H7 (cell line): Measurements from ENCODE around the gene TIMM17B. TPM values are rescaled to one million over a fixed set of nuclear protein-coding genes. Genes with fewer than 3 reads are reported as not detected.

Source experiments
- DNase-seq: peaks from one replicate; pipeline ENCODE4 v3.0.0; 2012
- H3K27me3 ChIP-seq: 2 replicates; pipeline ENCODE4 v1.6.0; 2011; ENCODE audit warnings: mild to moderate bottlenecking, low read length; ENCODE audit not compliant: control insufficient read depth, insufficient read depth
- H3K36me3 ChIP-seq: replicated peaks from 2 replicates; pipeline ENCODE4 v1.5.1; 2011; ENCODE audit warnings: low read length; ENCODE audit not compliant: control insufficient read depth, insufficient read depth
- H3K4me3 ChIP-seq: 2 replicates; pipeline ENCODE4 v1.5.1; 2011; ENCODE audit warnings: low read depth, mild to moderate bottlenecking, control low read depth, low read length, moderate library complexity; ENCODE audit not compliant: insufficient read depth
- total RNA-seq: library from RNA; depleted of rRNA; stranded (reverse); fragments of >200 nt; shearing (Covaris generic); gene quantifications from 2 replicates; pipeline ENCODE4 v1.2.3, GENCODE V29; 2014; rRNA removed

TIMM17B gene
- total RNA-seq = 129 and 157 TPM in 2 replicates

DNA sequence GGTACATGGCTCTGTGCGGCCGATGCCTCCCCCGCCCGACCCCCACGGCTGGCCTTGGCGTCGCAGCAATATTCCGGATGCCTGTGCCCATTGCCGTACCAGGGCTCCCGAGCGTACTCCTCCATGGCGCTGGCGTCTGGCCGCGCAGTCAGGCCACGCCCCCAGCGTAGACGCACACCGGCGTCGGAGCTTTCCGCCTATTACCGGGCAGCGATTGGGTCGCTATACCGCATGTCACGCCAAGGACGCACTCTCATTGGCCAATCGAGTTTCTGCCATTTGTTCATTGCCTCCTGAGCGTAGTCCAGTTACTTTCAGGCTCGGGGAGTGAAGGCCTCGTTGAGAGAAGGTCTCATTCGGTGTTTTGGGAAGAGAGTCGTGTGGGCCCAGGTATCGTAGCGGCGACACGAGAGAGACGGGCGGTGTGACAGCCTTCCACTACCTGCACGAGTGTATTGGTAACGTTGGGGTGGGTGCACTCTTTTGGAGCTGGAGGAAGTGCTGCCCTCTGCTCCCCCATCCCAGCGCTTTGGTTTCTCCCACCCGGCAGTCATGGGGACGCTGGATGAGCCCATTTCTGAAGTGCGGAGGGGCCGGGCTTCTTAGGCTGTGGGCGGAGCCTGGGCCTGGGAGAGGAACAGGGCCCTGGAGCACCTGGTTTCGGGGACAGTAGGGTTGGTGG is at the start of gene TIMM17B, which contains the start of gene PQBP1:
TIMM17B (minus strand) TSS at position 144 of the 682 bp plus-strand sequence; CDS start at position 125, 19 bp downstream.
PQBP1 (plus strand) TSS at position 306 of the 682 bp plus-strand sequence. CDS start 580 bp downstream, outside the sequence.
- peak; percentile 97 for DNase-seq
- Histone ChIP-seq H3K4me3 (peak within 1 kb of the TSS; percentile 87), H3K36me3 (peaks cover 5% of the 10 kb centered on the region), H3K27me3 (no peaks in the 10 kb centered on the region)

DNA sequence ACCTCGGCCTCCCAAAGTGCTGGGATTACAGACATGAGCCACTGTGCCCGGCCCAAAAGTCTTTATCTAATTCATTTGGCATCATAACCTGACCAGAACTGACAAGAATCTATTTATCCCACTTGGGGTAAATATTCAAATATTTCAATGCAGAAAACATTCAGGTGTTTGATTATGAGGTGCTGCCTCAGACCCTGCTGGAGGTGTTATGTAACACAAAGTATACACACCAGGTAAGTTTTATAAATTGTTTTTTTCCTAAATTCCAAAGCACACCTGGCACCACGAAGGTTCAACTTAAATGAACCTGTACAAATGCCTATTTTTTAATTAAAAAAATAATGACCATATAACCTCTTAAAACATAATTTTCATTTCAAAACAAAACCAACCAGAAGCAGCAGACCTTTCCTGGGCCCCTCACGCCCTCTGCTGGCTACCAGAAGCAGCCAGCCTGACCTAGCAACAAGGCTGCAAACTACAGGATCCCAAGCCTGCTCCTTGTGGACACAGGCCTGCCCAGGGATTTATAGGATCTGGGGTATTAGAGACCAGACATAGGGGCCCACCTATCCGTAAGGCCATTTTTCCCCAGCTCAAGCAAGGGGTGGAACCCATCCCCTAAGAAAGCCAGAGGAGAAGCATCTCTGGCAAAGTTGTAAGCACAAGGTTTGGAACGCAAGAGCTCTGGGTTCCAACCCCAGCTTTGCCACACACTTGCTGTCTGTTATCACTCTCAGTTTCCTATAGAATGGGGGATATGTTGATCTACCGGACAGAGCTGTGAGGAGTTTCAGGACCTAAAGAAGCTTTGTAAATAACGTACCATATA is 48.2 kb upstream of the TIMM17B start:
- DNase-seq = peak; percentile 81
- Histone ChIP-seq H3K4me3 (no peak overlapping the region), H3K27me3 (no peaks in the 10 kb centered on the region), H3K36me3 (no peaks in the 10 kb centered on the region)

DNA sequence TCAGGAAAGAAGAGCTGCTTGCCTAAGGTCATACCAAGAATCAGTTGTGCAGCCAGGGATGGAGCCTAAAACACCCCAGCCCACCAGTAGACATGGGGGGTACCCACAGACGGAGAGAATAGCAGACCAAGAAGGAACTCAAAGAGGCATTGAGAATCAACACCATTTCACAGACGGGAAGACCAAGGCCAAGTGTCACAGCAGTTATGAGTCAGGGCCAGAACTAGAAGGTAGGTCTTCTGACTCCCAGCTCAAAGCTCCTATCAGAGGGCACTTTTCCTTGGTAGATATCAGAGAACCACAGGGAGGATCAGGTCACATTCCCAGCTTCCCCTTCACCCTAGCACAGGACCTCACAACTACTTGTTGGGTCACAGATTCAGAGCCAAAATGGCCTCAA is 45.3 kb upstream of the TIMM17B start:
- no peaks in the 10 kb centered on the region for H3K27me3 ChIP-seq
- peaks cover 3% of the 10 kb centered on the region for H3K36me3 ChIP-seq
- DNase-seq = no peak
- no peak overlapping the region for H3K4me3 ChIP-seq

DNA sequence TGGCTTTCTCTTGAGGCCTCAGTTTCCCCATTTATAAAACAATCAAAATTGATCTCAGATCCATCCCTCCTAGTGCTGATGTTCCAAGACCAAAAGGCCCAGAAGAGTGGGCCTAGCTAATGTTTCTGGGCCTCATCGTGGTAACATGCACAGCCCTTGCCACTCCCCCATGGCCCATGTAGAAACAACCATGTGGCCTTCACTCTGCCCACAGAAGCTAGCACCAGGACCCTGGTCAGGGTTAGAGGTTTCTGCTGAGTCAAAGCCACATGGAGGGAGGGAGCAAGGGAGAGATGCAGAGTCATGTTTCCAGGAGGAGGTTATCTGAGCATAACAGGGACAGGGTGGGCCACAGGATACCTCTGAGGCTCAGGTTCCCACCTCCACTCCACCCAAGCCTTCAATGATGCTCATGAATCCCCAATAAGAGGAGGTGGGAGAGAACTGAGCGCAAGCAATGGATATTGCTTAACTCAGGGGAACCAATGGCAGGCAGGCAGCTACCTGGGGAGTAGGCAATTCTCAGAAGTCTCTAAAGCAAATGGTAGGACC is 42.9 kb upstream of the TIMM17B start:
- no peak overlapping the region for H3K4me3 ChIP-seq
- no peaks in the 10 kb centered on the region for H3K27me3 ChIP-seq
- peaks cover 5% of the 10 kb centered on the region for H3K36me3 ChIP-seq
- DNase-seq = no peak

DNA sequence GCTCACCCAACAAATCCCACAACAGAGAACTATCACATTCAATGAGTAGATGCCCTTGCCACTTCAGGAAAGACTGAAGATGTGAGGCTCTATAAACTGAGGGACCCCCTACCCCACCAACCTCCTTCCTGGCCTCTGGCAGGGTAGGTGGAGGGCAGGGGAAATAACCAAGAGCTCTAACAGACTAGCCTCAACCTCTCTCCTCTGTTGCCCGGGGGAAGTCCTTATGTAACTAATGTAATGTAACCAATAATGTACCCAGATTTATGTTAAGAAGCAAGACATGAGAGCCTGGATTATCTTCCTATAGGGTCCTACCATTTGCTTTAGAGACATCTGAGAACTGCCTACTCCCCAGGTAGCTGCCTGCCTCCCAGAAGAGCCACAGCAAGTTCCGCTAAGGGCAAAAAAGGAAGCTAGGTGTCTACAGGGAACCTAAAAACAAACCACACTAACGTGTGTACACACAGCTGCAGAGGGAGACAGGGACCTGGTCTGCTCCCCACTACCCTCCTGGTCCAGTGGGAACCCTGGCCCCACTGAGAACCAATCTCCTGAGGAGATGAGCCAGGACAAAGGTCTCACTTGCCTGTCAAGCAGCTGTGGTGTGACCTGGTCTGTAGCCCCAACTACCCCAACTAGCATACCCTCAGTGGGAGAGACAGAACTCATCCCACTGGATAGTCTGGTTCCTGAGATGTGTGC is 42.1 kb upstream of the TIMM17B start:
- Histone ChIP-seq H3K27me3 (no peaks in the 10 kb centered on the region), H3K4me3 (no peak overlapping the region), H3K36me3 (peaks cover 5% of the 10 kb centered on the region)
- no peak for DNase-seq

DNA sequence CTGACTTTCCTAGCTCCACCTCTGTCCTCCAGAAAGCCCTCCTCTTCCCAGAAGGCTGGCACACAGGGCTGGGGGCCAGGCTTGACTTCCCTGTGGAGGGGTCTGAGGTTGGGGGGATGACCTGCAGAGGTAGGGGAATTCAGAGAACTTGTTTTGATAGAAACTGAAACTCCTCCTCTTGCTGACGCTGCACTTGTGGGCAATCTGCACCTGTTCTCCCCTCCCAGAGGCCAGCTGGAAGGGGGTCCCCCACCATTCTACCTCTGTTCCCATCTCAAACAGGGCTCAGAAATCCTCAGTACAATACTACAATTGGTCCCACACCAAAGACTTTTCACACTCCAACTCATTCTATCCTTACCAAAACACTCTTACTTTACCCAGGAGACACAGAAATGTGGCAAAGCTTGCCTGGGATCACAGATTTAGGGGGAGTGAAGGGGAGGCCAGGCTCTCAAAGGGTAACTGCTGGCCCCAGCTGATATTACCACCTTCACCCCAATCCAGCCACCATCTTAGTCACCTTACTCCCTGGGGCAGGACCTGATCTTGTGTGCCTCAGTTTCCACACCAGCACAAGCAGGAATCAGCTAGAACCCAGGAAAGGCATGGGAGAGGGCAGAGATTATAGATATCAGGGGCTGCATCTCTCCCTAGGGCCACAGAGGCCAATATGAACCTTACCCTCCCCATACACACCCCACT is 41.3 kb upstream of the TIMM17B start:
- no peak for DNase-seq
- no peak overlapping the region for H3K4me3 ChIP-seq
- peaks cover 7% of the 10 kb centered on the region for H3K36me3 ChIP-seq
- no peaks in the 10 kb centered on the region for H3K27me3 ChIP-seq

DNA sequence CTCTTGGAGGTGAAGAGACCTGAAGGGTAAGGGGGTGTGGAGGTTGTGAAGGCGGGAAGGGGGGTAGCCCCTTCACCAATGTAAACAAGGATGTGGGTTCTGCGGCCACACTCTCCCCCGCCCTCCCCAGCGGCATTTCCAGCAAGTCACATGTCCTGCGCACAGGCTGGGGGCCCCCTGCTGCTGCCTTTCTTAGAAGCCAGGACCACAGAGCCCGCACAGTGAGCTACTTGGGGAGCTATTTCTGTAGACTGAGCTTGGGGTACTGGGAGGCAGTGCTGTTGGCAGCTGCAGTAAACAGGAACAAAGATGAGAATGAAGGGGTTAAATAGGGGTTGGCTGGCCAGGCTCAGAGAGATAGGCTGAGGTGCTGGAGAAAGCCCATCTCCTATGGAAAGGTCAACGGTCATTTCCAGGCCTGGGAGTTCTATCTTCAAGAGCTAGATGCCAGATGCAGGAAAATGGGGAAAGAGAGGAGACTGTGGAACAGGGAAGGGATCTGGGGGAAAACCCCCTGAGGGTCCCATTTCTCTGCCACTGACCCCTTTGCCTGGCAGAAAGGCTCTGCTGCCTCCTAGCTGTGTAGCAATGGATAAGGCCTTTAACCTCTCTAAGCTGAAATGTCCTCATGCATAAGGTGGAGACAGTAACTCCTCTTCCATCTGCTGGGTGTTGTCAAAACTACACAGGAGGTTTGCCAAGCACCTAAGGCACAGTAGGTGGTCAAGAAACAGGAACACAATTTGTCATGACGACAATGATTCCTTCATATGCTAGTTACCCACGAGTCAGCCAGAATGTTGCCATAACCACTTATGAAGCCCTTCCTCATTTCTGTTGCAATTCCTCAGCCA is 39.7 kb upstream of the TIMM17B start:
- H3K27me3 ChIP-seq = no peaks in the 10 kb centered on the region
- no peak overlapping the region for H3K4me3 ChIP-seq
- peaks cover 9% of the 10 kb centered on the region for H3K36me3 ChIP-seq
- peak; percentile 75 for DNase-seq

DNA sequence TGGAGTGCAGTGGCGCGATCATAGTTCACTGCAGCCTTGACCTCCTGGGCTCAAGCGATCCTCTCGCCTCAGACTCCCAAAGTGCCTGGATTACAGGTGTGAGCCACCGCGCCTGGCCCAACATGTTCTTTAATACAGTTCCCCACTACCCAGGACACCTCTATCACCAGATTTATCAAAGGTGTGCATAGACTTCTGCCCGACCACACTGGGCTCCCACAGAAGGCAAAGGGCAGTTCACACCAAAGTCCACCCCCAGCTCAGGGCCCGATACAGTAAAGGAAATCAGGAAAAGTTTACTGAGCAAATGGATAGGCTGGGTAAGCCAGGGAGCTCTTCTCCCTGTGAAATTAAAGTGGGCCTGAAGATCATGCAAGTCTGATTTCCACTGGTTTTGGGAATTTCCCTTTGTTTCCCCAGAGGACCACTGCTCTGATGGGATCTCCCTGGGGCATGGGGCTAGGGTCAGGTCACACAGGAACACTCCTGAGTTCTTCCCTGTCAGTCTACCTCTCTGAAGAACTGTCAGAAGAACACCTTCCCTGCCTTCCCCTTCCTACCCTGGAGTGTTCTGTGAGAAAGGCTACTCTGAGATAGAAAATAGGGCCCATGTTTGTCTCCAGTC is 39.0 kb upstream of the TIMM17B start:
- no peak overlapping the region for H3K4me3 ChIP-seq
- peaks cover 9% of the 10 kb centered on the region for H3K36me3 ChIP-seq
- DNase-seq = no peak
- no peaks in the 10 kb centered on the region for H3K27me3 ChIP-seq

DNA sequence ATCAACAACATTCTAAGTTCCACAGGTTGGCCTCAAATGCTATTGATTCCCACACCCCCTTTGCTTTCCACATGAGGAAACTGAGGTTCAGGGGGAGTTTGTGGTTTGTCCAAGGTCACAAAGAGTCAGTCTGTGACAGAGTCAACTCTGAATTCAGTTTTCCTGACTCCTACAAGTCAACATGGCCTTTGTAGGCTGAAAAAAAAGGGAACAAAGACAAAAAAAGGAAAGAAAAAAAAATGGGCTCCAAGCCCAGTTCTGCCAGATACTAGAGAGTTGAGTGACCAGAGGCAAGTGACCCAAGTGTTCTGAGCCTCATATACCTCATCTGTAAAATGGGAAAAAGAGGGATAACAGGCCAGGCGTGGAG is 37.7 kb upstream of the TIMM17B start:
- no peak for DNase-seq
- H3K4me3 ChIP-seq = no peak overlapping the region
- H3K27me3 ChIP-seq = no peaks in the 10 kb centered on the region
- H3K36me3 ChIP-seq = peaks cover 9% of the 10 kb centered on the region

DNA sequence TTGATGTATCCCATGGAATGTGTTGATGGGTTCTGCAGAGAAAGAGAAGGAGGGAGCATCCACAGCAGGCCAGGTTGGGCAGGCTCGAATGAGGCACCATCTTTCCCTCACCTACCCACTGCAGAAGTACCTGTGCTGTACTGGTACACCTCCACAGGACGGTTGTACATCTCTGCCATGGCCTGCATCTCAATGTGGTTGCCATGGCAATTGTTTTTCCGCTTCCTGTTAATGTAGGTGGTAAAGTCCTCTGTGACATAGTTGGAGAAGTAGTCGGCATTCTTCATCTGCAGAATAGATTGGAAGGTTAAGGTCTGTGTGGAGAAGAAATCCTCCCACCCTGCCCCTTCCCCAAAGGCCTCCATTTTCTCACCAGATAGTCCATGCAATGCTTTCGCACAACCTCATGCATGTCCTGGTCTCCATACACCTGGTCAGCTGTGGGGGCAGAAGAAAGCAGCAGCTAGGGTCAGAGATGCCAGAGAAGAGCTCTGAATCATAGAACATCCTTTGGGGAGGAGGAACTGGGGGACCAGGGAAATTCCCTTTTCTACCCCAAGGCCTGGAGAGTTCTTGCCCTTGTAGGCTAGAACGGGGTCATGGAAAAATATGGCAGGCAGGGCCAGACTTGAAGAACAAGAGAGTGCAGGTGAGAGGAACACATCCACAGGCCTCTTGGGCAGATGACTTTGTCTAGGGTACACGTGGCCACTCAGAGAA is 37.2 kb upstream of the TIMM17B start:
- DNase-seq = no peak
- Histone ChIP-seq H3K27me3 (no peaks in the 10 kb centered on the region), H3K4me3 (no peak overlapping the region), H3K36me3 (peaks cover 6% of the 10 kb centered on the region)

DNA sequence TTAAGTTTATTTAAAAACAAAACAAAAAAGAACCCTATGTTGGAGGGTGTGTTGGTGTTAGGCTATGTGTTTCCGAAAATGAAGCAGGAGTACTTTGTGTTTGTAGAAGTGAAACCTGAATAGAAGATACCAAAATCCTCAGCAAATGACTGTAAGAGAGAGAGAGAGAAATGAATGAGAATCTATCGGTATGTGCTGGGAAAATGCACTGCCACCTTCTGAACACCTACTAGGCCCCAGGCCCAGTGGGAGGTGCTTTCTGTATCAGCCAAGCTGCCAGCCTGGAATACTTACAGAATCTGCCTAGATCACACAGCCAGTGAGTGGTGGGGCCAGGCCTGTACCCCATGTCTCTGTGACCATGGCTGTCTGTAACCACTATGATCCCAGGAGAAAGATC is 36.2 kb upstream of the TIMM17B start:
- H3K27me3 ChIP-seq = no peaks in the 10 kb centered on the region
- DNase-seq = no peak
- H3K4me3 ChIP-seq = no peak overlapping the region
- peaks cover 6% of the 10 kb centered on the region for H3K36me3 ChIP-seq

DNA sequence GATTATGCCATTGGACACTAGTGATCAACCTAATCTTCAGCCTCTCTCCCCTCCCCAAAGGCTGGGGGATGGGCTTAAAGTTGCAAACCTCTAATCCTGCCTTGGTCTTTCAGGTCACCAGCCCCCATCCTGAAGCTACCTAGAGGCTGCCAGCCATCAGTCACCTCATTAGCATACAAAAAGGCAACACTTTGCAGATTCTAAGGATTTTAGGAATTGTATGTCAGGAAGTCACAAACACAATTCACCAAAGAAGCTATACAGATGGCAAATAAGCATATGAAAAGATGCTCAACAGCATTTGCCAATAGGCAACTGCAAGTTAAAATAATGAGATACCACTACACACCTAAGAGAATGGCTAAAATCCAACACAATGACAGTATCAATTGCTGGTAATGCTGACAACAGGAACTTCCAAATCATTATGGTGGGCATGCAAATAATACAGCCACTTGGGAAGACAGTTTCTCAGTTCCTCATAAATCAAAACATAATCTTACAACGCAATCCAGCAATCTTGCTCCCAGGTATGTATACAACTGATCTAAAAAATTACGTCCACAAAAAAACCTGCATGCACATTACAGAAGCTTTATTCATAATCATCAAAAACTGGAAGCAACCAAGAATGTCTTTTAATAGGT is 30.3 kb upstream of the TIMM17B start:
- no peaks in the 10 kb centered on the region for H3K27me3 ChIP-seq
- H3K4me3 ChIP-seq = no peak overlapping the region
- peak; percentile 74 for DNase-seq
- peaks cover 12% of the 10 kb centered on the region for H3K36me3 ChIP-seq
